Calu3 (cell line): ENCODE data around the gene PABPC1L. TPM values are rescaled to one million over a fixed set of nuclear protein-coding genes. Genes with fewer than 3 reads are reported as not detected.
"Not testable (repeated sequence)": the region's sequence is repeated elsewhere in the genome, so short reads cannot be mapped to it uniquely, and the experiment has no call there.

Experiments
- BruUV-seq: library from RNA; stranded (reverse); fragments of 400-500 nt; replicated peaks from 2 replicates; lab custom pipeline; 2021; lab: Mats Ljungman, UMichigan
- CTCF ChIA-PET: fragments of 300-600 bp; sonication (Branson Sonifier 250); formaldehyde crosslinking; loops from one replicate; lab custom pipeline; 2022; ENCODE audit warnings: antibody characterized with exemption; lab: Charles Lee
- DNase-seq: peaks from one replicate; pipeline ENCODE4 v3.0.0; 2022
- H3K27ac Mint-ChIP-seq: one replicate; pipeline ENCODE4 v1.8.0; 2022; ENCODE audit warnings: mixed read lengths; ENCODE audit not compliant: unreplicated experiment
- H3K27me3 Mint-ChIP-seq: one replicate; pipeline ENCODE4 v1.8.0; 2022; ENCODE audit warnings: mixed read lengths; ENCODE audit not compliant: unreplicated experiment
- H3K36me3 Mint-ChIP-seq: one replicate; pipeline ENCODE4 v1.8.0; 2022; ENCODE audit warnings: mild to moderate bottlenecking, moderate library complexity, mixed read lengths; ENCODE audit not compliant: insufficient read depth, unreplicated experiment
- H3K4me1 Mint-ChIP-seq: one replicate; pipeline ENCODE4 v1.8.0; 2022; ENCODE audit warnings: mild to moderate bottlenecking, low read depth, mixed read lengths; ENCODE audit not compliant: unreplicated experiment
- H3K4me3 Mint-ChIP-seq: one replicate; pipeline ENCODE4 v1.8.0; 2022; ENCODE audit warnings: mild to moderate bottlenecking, low read depth, moderate library complexity, mixed read lengths; ENCODE audit not compliant: unreplicated experiment
- H3K9me3 Mint-ChIP-seq: one replicate; pipeline ENCODE4 v1.8.0; 2022; ENCODE audit warnings: low read depth, mixed read lengths; ENCODE audit not compliant: unreplicated experiment
- intact Hi-C: fragments of 100-400 bp; cut with micrococcal nuclease; formaldehyde crosslinking; loops from one replicate; pipeline ENCODE4 v1.10.0; 2022; ENCODE audit not compliant: unreplicated experiment
- total RNA-seq: library from RNA; stranded (reverse); gene quantifications from 2 replicates; pipeline ENCODE4 v1.2.3, GENCODE V29; 2022
- TF ChIP-seq, protein P1 (sequence below): fragments of 200-600 bp; IDR thresholded peaks from one replicate; pipeline ENCODE4 v1.8.0; 2022; ENCODE audit warnings: antibody characterized with exemption; ENCODE audit not compliant: unreplicated experiment

PABPC1L gene
- total RNA-seq, 1 experiment from 2014 or later: 172 TPM

DNA sequence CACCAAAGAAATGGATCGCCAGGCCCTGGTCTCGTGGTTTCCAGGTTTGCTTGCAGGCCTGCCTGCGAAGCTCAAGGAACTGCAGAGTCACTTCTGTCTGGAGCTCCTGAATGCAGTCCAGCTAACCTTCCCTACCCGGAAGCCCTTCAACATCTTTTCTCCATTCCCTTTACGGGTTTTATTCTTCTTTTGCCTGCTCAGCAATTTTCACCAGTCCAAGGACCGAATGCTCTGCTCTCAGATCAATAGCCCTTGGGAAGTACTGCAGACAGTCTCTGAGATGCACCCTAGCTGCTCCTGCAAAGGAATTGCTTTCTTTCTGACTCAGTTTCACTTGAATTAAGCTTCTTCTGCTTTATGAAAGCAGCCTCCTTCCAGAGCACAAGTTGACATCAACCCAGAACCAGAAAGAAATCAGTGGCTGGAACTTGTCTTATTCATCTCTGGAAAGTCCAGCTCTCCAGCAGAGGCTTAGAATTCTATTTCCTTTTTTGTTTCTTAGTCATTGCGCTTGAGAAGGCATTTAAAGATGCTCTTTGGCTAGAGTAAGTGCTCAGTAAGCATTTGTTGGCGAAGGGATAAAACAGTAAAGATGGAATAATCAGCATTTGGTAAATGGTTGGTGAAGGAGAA is 43.0 kb upstream of the PABPC1L start:
- H3K27me3 Mint-ChIP-seq: peaks cover 29% of the 10 kb centered on the region
- DNase-seq: no peak
- no TSS peak for BruUV-seq
- no peaks in the 10 kb centered on the region for H3K36me3 Mint-ChIP-seq
- intact Hi-C loops: loop anchor here (1.0 to 5.0 kb wide), 3 partner anchors 120 to 650 kb away; no protein-coding TSS in a partner anchor
- H3K4me1 Mint-ChIP-seq: peaks cover 8% of the 10 kb centered on the region
- H3K9me3 Mint-ChIP-seq: no peaks in the 10 kb centered on the region
- H3K4me3 Mint-ChIP-seq: no peak overlapping the region
- TF ChIP-seq, protein P1, sequence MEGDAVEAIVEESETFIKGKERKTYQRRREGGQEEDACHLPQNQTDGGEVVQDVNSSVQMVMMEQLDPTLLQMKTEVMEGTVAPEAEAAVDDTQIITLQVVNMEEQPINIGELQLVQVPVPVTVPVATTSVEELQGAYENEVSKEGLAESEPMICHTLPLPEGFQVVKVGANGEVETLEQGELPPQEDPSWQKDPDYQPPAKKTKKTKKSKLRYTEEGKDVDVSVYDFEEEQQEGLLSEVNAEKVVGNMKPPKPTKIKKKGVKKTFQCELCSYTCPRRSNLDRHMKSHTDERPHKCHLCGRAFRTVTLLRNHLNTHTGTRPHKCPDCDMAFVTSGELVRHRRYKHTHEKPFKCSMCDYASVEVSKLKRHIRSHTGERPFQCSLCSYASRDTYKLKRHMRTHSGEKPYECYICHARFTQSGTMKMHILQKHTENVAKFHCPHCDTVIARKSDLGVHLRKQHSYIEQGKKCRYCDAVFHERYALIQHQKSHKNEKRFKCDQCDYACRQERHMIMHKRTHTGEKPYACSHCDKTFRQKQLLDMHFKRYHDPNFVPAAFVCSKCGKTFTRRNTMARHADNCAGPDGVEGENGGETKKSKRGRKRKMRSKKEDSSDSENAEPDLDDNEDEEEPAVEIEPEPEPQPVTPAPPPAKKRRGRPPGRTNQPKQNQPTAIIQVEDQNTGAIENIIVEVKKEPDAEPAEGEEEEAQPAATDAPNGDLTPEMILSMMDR: no peak
- no peak overlapping the region for H3K27ac Mint-ChIP-seq
- CTCF ChIA-PET: interaction anchor here (0.6 to 1.8 kb wide), 4 partner anchors 81 to 1415 kb away, joined by 5 to 15 read pairs (median 10); no protein-coding TSS in a partner anchor

- CTCF ChIA-PET: interaction anchor here (1.6 kb wide), 1 partner anchor 123 kb away, joined by 3 read pairs; no protein-coding TSS in a partner anchor
- H3K27ac Mint-ChIP-seq: no peak overlapping the region
- no peak for DNase-seq
- no peaks in the 10 kb centered on the region for H3K9me3 Mint-ChIP-seq
- no peaks in the 10 kb centered on the region for H3K36me3 Mint-ChIP-seq
- H3K27me3 Mint-ChIP-seq: peaks cover 30% of the 10 kb centered on the region
- no peaks in the 10 kb centered on the region for H3K4me1 Mint-ChIP-seq
- TF ChIP-seq, protein P1: no peak
- BruUV-seq: no TSS peak
- intact Hi-C loops: loop anchor here (5.0 kb wide), 1 partner anchor 652 kb away; no protein-coding TSS in a partner anchor
- no peak overlapping the region for H3K4me3 Mint-ChIP-seq
Observed at GRCh38 chr20:44869471-44869870, 40.4 kb upstream of the PABPC1L start.

DNA sequence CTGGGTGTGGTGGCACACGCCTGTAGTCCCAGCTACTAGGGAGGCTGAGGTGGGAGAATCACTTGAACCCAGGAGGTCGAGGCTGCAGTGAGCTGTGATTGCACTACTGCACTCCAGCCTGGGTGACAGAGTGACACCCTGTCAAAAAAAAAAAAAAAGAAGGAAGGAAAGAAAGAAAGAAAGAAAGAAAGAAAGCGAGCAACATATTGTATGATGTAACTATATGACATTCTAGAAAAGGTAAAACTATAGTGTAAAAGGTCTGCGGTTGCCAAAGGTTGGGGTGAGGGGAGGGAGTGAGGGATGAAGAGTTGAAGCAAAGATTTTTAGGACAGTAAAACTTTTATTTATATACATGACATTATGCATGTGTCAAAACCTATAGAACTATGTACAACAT is 27.5 kb upstream of the PABPC1L start:
- H3K4me1 Mint-ChIP-seq, BruUV-seq, CTCF ChIA-PET, intact Hi-C loops, DNase-seq, H3K27me3 Mint-ChIP-seq, H3K9me3 Mint-ChIP-seq, H3K4me3 Mint-ChIP-seq, H3K27ac Mint-ChIP-seq: not testable (repeated sequence)
- H3K36me3 Mint-ChIP-seq: peaks cover 30% of the 10 kb centered on the region

GRCh38 chr20:44883214-44883902 is 26.5 kb upstream of the PABPC1L start:
- Mint-ChIP-seq H3K4me3 (no peak overlapping the region), H3K4me1 (peaks cover 10% of the 10 kb centered on the region), H3K9me3 (no peaks in the 10 kb centered on the region), H3K27ac (no peak overlapping the region), H3K27me3 (no peaks in the 10 kb centered on the region), H3K36me3 (peaks cover 38% of the 10 kb centered on the region)
- CTCF ChIA-PET: interaction anchor here (3.0 kb wide), 1 partner anchor 136 kb away, joined by 12 read pairs; no protein-coding TSS in a partner anchor
- no peak for DNase-seq
- TF ChIP-seq, protein P1: no peak
- no TSS peak for BruUV-seq
- intact Hi-C loops: no loop called here
